IMR-90 (cell line): ENCODE measurements around the gene BTK. TPM values are rescaled to one million over a fixed set of nuclear protein-coding genes. Genes with fewer than 3 reads are reported as not detected.

ENCODE experiments used
- ATAC-seq: fragments of 200-7000 bp; cut with Tn5 transposase; 2 replicates; pipeline ENCODE4 v1.9.1; 2020; ENCODE audit warnings: low read depth, mild to moderate bottlenecking, moderate library complexity
- BruUV-seq: library from RNA; stranded (reverse); fragments of 400-500 nt; replicated peaks from 2 replicates; lab custom pipeline; 2021; lab: Mats Ljungman, UMichigan
- CTCF ChIA-PET: fragments of 300-600 bp; formaldehyde crosslinking; extraction: SDS; loops from one replicate; lab custom pipeline; 2021; ENCODE audit warnings: antibody characterized with exemption; lab: Yijun Ruan, JAX
- POLR2A ChIA-PET: fragments of 300-600 bp; sonication (Branson Sonifier 250); formaldehyde crosslinking; loops from one replicate; lab custom pipeline; 2022; ENCODE audit warnings: antibody characterized with exemption; ENCODE audit not compliant: unreplicated experiment; lab: Charles Lee
- DNase-seq: peaks from one replicate; pipeline ENCODE4 v3.0.0; 2013
- H2AFZ ChIP-seq: replicated peaks from 2 replicates; pipeline ENCODE3; 2013; ENCODE audit warnings: low read length, mild to moderate bottlenecking; ENCODE audit not compliant: poor library complexity
- H2AK5ac ChIP-seq: 2 replicates; pipeline ENCODE4 v1.6.1; 2013; ENCODE audit warnings: low read depth, low read length, inconsistent platforms
- H2AK9ac ChIP-seq: replicated peaks from 2 replicates; pipeline ENCODE3; 2013; ENCODE audit warnings: mild to moderate bottlenecking, low read depth, low read length, moderate library complexity; ENCODE audit not compliant: poor library complexity
- H2BK120ac ChIP-seq: 2 replicates; pipeline ENCODE4 v1.6.1; 2013; ENCODE audit warnings: low read depth, low read length, inconsistent platforms
- H2BK15ac ChIP-seq: 3 replicates; pipeline ENCODE4 v1.6.1; 2013; ENCODE audit warnings: low read depth, low read length, inconsistent platforms
- H2BK20ac ChIP-seq: 2 replicates; pipeline ENCODE4 v1.6.1; 2013; ENCODE audit warnings: low read depth, mild to moderate bottlenecking, inconsistent platforms, low read length, moderate library complexity
- H2BK5ac ChIP-seq: 2 replicates; pipeline ENCODE4 v1.6.1; 2013; ENCODE audit warnings: mild to moderate bottlenecking, low read depth, low read length, inconsistent platforms; ENCODE audit not compliant: poor library complexity, severe bottlenecking
- H3K14ac ChIP-seq: replicated peaks from 2 replicates; pipeline ENCODE4 v1.6.1; 2013; ENCODE audit warnings: low read depth, low read length, inconsistent platforms
- H3K18ac ChIP-seq: 2 replicates; pipeline ENCODE4 v1.6.1; 2013; ENCODE audit warnings: low read depth, low read length, control low read depth
- H3K23ac ChIP-seq: 2 replicates; pipeline ENCODE4 v1.6.1; 2013; ENCODE audit warnings: low read depth, low read length, inconsistent platforms
- H3K27ac ChIP-seq: 2 replicates; pipeline ENCODE4 v1.5.1; 2013; ENCODE audit warnings: mild to moderate bottlenecking, control low read depth, low read length; ENCODE audit not compliant: insufficient read depth
- H3K27me3 ChIP-seq: 2 replicates; pipeline ENCODE4 v1.6.1; 2013; ENCODE audit warnings: low read length; ENCODE audit not compliant: control insufficient read depth, insufficient read depth
- H3K36me3 ChIP-seq: 2 replicates; pipeline ENCODE4 v1.6.1; 2013; ENCODE audit warnings: low read length, mixed read lengths; ENCODE audit not compliant: control insufficient read depth, insufficient read depth
- H3K4ac ChIP-seq: 2 replicates; pipeline ENCODE4 v1.6.1; 2013; ENCODE audit warnings: low read depth, low read length, inconsistent platforms
- H3K4me1 ChIP-seq: 2 replicates; pipeline ENCODE4 v1.6.1; 2013; ENCODE audit warnings: low read length, mixed read lengths; ENCODE audit not compliant: control insufficient read depth, insufficient read depth
- H3K4me2 ChIP-seq: 2 replicates; pipeline ENCODE4 v1.6.1; 2013; ENCODE audit warnings: low read depth, mild to moderate bottlenecking, control low read depth, low read length, moderate library complexity
- H3K4me3 ChIP-seq: 2 replicates; pipeline ENCODE4 v1.5.1; 2013; ENCODE audit warnings: low read depth, mild to moderate bottlenecking, control low read depth, low read length, moderate library complexity; ENCODE audit not compliant: insufficient read depth
- H3K56ac ChIP-seq: 2 replicates; pipeline ENCODE4 v1.6.1; 2013; ENCODE audit warnings: low read length, inconsistent platforms; ENCODE audit not compliant: insufficient read depth; ENCODE audit errors: extremely low read depth
- H3K79me1 ChIP-seq, 2 experiments: 2 replicates each; pipeline ENCODE4 v1.6.1; 2013; ENCODE audit warnings: low read length in 2 of 2, inconsistent platforms in 1 of 2, low read depth in 1 of 2
- H3K9ac ChIP-seq: 2 replicates; pipeline ENCODE4 v1.6.1; 2013; ENCODE audit warnings: low read depth, low read length, control low read depth
- H3K9me1 ChIP-seq: 2 replicates; pipeline ENCODE4 v1.6.1; 2013; ENCODE audit warnings: low read length, inconsistent platforms; ENCODE audit not compliant: insufficient read depth
- H3K9me3 ChIP-seq: 2 replicates; pipeline ENCODE4 v1.6.1; 2013; ENCODE audit warnings: low read length; ENCODE audit not compliant: control insufficient read depth, insufficient read depth
- H4K20me1 ChIP-seq: 2 replicates; pipeline ENCODE4 v1.6.1; 2013; ENCODE audit warnings: low read length, inconsistent platforms; ENCODE audit not compliant: insufficient read depth
- H4K5ac ChIP-seq: 2 replicates; pipeline ENCODE4 v1.6.1; 2013; ENCODE audit warnings: mild to moderate bottlenecking, low read depth, low read length, control low read depth
- H4K8ac ChIP-seq, 2 experiments: 2 replicates each; pipeline ENCODE4 v1.6.1; 2013; ENCODE audit warnings: low read depth in 2 of 2, low read length in 2 of 2, control low read depth in 1 of 2, inconsistent platforms in 1 of 2
- H4K91ac ChIP-seq: 2 replicates; pipeline ENCODE4 v1.6.1; 2013; ENCODE audit warnings: low read depth, low read length, inconsistent platforms; ENCODE audit not compliant: insufficient read depth
- CHD1 ChIP-seq: IDR thresholded peaks from 2 replicates; pipeline ENCODE4 v1.6.1; 2012; ENCODE audit warnings: low read depth, low read length, improper control_type of control experiment
- WGBS, 2 experiments: methylation state at CpG; one replicate each; pipeline versions ENCODE4 v1.1.5 to v1.1.7; 2013; ENCODE audit warnings: missing lambda C conversion rate in 2 of 2; ENCODE audit not compliant: insufficient read length in 1 of 2; ENCODE audit errors: extremely low coverage in 2 of 2; 5-methylcytosine and 5-hydroxymethylcytosine counted together
- dilution Hi-C: fragments of 300-500 bp; cut with HindIII; formaldehyde crosslinking; loops from one replicate; pipeline ENCODE4 v1.14.3; 2018; ENCODE audit warnings: low sequenced_read_pairs; ENCODE audit not compliant: unreplicated experiment
- in situ Hi-C: fragments of 300-500 bp; cut with MboI; formaldehyde crosslinking; loops from 3 replicates; pipeline ENCODE4 v1.14.3; 2019; ENCODE audit warnings: low sequenced_read_pairs, inconsistent platforms, mixed read lengths
- intact Hi-C: fragments of 100-400 bp; cut with micrococcal nuclease; formaldehyde crosslinking; loops from 2 replicates; pipeline ENCODE4 v1.10.0; 2022
- polyA plus RNA-seq, 3 experiments: library from polyadenylated mRNA; depleted of rRNA; stranded (reverse); fragments of >200 nt; gene quantifications; 2 replicates each; pipeline ENCODE4 v1.2.3, GENCODE V29; 2012; ENCODE audit warnings: low replicate concordance in 1 of 3
- total RNA-seq: library from RNA; depleted of rRNA; stranded (reverse); fragments of >200 nt; gene quantifications from 2 replicates; pipeline ENCODE4 v1.2.3, GENCODE V29; 2012

The BTK gene
- total and polyA plus RNA-seq, 2 of the 4 experiments (the other 2 are of a cell fraction): not detected

DNA sequence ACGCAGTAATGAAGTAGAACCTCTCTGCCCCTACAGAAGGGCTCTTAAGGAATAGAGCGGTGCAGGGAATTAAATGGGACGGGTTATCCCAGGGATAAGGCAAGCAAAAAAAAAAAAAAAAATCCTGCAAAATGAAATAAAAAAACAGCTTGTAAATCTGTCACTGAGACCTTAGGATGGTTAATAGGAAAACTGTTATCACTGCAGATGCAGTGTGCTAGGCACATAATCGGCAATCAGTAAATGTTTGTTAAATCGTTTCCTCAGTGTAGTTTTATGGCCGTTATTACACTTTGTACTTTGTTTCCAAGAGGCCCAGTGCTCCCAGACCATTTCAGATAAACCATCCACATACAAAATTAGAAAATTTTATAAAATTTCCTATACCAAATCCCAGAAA, 23.1 kb upstream of the BTK start:
- peak overlapping the region; percentile 92 for H3K9ac ChIP-seq
- no peaks in the 10 kb centered on the region for H3K9me3 ChIP-seq
- peak overlapping the region; percentile 98 for H3K4me2 ChIP-seq
- peak overlapping the region; percentile 50; the same call in 1 of the 2 replicates for H3K23ac ChIP-seq
- ATAC-seq: no peak
- H4K91ac ChIP-seq: no peak overlapping the region
- WGBS, 2 experiments: no CpG with 5 or more reads among the region's 6 CpGs
- H2AFZ ChIP-seq: no peak overlapping the region
- peaks cover 0 to 6% of the 10 kb centered on the region in 2 experiments; a peak in 1 of 4 replicates for H3K79me1 ChIP-seq
- in situ Hi-C loops (no loop called here), intact Hi-C loops (no loop called here), dilution Hi-C loops (no loop called here)
- no peak overlapping the region for H2BK15ac ChIP-seq
- no peaks in the 10 kb centered on the region for H3K27me3 ChIP-seq
- peak overlapping the region; percentile 75 for H3K4me3 ChIP-seq
- no peak overlapping the region for H2BK120ac ChIP-seq
- no peak overlapping the region for H3K4ac ChIP-seq
- no peak overlapping the region for H2BK20ac ChIP-seq
- H3K56ac ChIP-seq: peak overlapping the region; percentile 24; the same call in 1 of the 2 replicates
- peaks cover 11% of the 10 kb centered on the region for H3K36me3 ChIP-seq
- no TSS peak for BruUV-seq
- no peaks in the 10 kb centered on the region for H3K4me1 ChIP-seq
- no peak overlapping the region for H3K18ac ChIP-seq
- H2BK5ac ChIP-seq: peak overlapping the region; percentile 0
- H3K9me1 ChIP-seq: no peaks in the 10 kb centered on the region
- no peak overlapping the region; the same call in 1 of the 2 replicates for H3K14ac ChIP-seq
- CTCF ChIA-PET: no interaction called here
- TF ChIP-seq CHD1: no peak
- no peak overlapping the region for H2AK5ac ChIP-seq
- DNase-seq: no peak
- peak overlapping the region; percentile 40; the same call in 1 of the 2 replicates for H3K27ac ChIP-seq
- no peak overlapping the region; a peak in 1 of 4 replicates for H4K8ac ChIP-seq
- H4K20me1 ChIP-seq: peaks cover 11% of the 10 kb centered on the region
- H2AK9ac ChIP-seq: no peak overlapping the region
- POLR2A ChIA-PET: interaction anchor here (0.6 kb wide), 1 partner anchor 19 kb away, joined by 4 read pairs; no protein-coding TSS in a partner anchor
- H4K5ac ChIP-seq: no peak overlapping the region
